CD4-positive, alpha-beta T cell (primary cell): ENCODE measurements around the gene SYNPO. TPM values are rescaled to one million over a fixed set of nuclear protein-coding genes. Genes with fewer than 3 reads are reported as not detected.

Experiments used
- ATAC-seq: fragments of 200-7000 bp; cut with Tn5 transposase; one replicate; pipeline ENCODE4 v1.10.0; 2022; ENCODE audit warnings: mild to moderate bottlenecking; ENCODE audit not compliant: poor library complexity
- CTCF ChIA-PET: fragments of 350-600 bp; sonication (Branson Sonifier 250); formaldehyde crosslinking; loops from one replicate; lab custom pipeline; 2021; ENCODE audit warnings: antibody characterized with exemption, inconsistent platforms; lab: Charles Lee
- POLR2A ChIA-PET: fragments of 350-600 bp; sonication (Branson Sonifier 250); formaldehyde crosslinking; loops from one replicate; lab custom pipeline; 2021; ENCODE audit warnings: antibody characterized with exemption, inconsistent platforms; lab: Charles Lee
- DNase-seq, 14 experiments: peaks; one replicate each; pipeline ENCODE4 v3.0.0-alpha.2; 2013 to 2020; ENCODE audit warnings: mixed read lengths in 2 of 14
- H3K27ac ChIP-seq, 2 donors: one replicate each; pipeline versions ENCODE4 v1.5.1 to v1.7.0; 2013; ENCODE audit warnings: low read length in 2 of 2, low read depth in 1 of 2, mild to moderate bottlenecking in 1 of 2
- H3K27me3 ChIP-seq, 2 experiments: 1 replicate in 1 of 2; 2 replicates in 1 of 2; pipeline versions ENCODE4 v1.6.1 to v1.7.0; 2013; ENCODE audit warnings: low read length in 2 of 2, control low read depth in 1 of 2, mild to moderate bottlenecking in 1 of 2, moderate library complexity in 1 of 2; ENCODE audit not compliant: insufficient read depth in 2 of 2, control insufficient read depth in 1 of 2
- H3K36me3 ChIP-seq: one replicate; pipeline ENCODE4 v1.6.1; 2013; ENCODE audit warnings: low read length, control low read depth; ENCODE audit not compliant: insufficient read depth
- H3K4me1 ChIP-seq: one replicate; pipeline ENCODE4 v1.6.1; 2013; ENCODE audit warnings: low read length, control low read depth; ENCODE audit not compliant: insufficient read depth
- H3K4me3 ChIP-seq: one replicate; pipeline ENCODE4 v1.5.1; 2013; ENCODE audit warnings: mild to moderate bottlenecking, low read length, moderate library complexity
- H3K9me3 ChIP-seq, 2 experiments: 1 replicate in 1 of 2; 2 replicates in 1 of 2; pipeline versions ENCODE4 v1.6.1 to v1.7.0; 2013; ENCODE audit warnings: low read length in 2 of 2, mild to moderate bottlenecking in 2 of 2, control low read depth in 1 of 2, moderate library complexity in 1 of 2; ENCODE audit not compliant: control insufficient read depth in 1 of 2, insufficient read depth in 1 of 2
- H3K27ac Mint-ChIP-seq: one replicate; pipeline ENCODE4 v1.8.0; 2020; ENCODE audit warnings: mixed read lengths
- H3K27me3 Mint-ChIP-seq: one replicate; pipeline ENCODE4 v1.8.0; 2021; ENCODE audit warnings: mixed read lengths
- H3K36me3 Mint-ChIP-seq: one replicate; pipeline ENCODE4 v1.8.0; 2021; ENCODE audit warnings: low read depth, mixed read lengths
- H3K4me1 Mint-ChIP-seq: one replicate; pipeline ENCODE4 v1.8.0; 2021; ENCODE audit warnings: low read depth, mixed read lengths
- H3K4me3 Mint-ChIP-seq: one replicate; pipeline ENCODE4 v1.8.0; 2020; ENCODE audit warnings: mild to moderate bottlenecking, mixed read lengths
- H3K9me3 Mint-ChIP-seq: one replicate; pipeline ENCODE4 v1.8.0; 2020; ENCODE audit warnings: mixed read lengths
- intact Hi-C, 2 experiments: fragments of 100-400 bp; cut with DNase I in 1 of 2; cut with micrococcal nuclease in 1 of 2; formaldehyde crosslinking; loops; one replicate each; pipeline versions ENCODE4 v1.15.1 to v1.9.0; 2023 to 2025; cut with DNase I, micrococcal nuclease
- total RNA-seq, 174 experiments: library from RNA in 2 of 174; stranded (reverse) in 2 of 174; gene quantifications; one replicate each; pipeline ENCODE4 v1.2.3 and lab custom pipeline; 2021 to 2026
- TF ChIP-seq, protein P1 (sequence below): fragments of 200-600 bp; IDR thresholded peaks from one replicate; pipeline ENCODE4 v1.8.0; 2022; ENCODE audit warnings: antibody characterized with exemption, mild to moderate bottlenecking

Gene SYNPO
- total RNA-seq, 2 experiments from 2014 or later = 0.06 to 0.14 TPM

DNA sequence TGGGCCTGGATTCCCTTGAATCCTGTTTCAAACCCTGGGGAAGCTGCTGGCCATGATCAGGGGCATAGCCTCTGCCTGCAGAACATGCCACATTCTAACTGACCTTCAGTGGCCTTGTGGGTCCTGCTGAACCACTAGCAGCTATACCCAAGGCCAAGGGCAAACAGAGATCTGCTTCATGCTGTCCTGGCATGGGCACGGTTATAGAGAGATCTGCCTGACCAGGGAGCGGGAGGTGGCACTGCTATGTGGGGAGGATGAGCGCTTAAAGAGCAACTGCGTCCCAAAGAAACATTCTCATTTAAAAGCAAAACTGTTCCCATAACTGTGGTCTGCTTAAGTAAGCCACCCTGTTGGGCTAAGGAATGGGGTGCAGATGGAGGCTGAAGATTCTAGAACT is 36.5 kb upstream of the SYNPO start:
- H3K36me3 Mint-ChIP-seq = no peaks in the 10 kb centered on the region
- no peak overlapping the region for H3K4me3 ChIP-seq
- no peaks in the 10 kb centered on the region for H3K9me3 ChIP-seq
- TF ChIP-seq, protein P1, sequence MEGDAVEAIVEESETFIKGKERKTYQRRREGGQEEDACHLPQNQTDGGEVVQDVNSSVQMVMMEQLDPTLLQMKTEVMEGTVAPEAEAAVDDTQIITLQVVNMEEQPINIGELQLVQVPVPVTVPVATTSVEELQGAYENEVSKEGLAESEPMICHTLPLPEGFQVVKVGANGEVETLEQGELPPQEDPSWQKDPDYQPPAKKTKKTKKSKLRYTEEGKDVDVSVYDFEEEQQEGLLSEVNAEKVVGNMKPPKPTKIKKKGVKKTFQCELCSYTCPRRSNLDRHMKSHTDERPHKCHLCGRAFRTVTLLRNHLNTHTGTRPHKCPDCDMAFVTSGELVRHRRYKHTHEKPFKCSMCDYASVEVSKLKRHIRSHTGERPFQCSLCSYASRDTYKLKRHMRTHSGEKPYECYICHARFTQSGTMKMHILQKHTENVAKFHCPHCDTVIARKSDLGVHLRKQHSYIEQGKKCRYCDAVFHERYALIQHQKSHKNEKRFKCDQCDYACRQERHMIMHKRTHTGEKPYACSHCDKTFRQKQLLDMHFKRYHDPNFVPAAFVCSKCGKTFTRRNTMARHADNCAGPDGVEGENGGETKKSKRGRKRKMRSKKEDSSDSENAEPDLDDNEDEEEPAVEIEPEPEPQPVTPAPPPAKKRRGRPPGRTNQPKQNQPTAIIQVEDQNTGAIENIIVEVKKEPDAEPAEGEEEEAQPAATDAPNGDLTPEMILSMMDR = no peak
- peaks cover 4% of the 10 kb centered on the region for H3K27me3 Mint-ChIP-seq
- no peak overlapping the region for H3K27ac ChIP-seq
- H3K4me1 ChIP-seq = no peaks in the 10 kb centered on the region
- no peak for DNase-seq
- H3K4me1 Mint-ChIP-seq = no peaks in the 10 kb centered on the region
- H3K9me3 Mint-ChIP-seq = no peaks in the 10 kb centered on the region
- intact Hi-C loops = no loop called here
- ChIA-PET CTCF (no interaction called here), POLR2A (no interaction called here)
- H3K36me3 ChIP-seq = no peaks in the 10 kb centered on the region
- no peak overlapping the region for H3K27ac Mint-ChIP-seq
- no peaks in the 10 kb centered on the region for H3K27me3 ChIP-seq
- H3K4me3 Mint-ChIP-seq = no peak overlapping the region
- no peak for ATAC-seq

DNA sequence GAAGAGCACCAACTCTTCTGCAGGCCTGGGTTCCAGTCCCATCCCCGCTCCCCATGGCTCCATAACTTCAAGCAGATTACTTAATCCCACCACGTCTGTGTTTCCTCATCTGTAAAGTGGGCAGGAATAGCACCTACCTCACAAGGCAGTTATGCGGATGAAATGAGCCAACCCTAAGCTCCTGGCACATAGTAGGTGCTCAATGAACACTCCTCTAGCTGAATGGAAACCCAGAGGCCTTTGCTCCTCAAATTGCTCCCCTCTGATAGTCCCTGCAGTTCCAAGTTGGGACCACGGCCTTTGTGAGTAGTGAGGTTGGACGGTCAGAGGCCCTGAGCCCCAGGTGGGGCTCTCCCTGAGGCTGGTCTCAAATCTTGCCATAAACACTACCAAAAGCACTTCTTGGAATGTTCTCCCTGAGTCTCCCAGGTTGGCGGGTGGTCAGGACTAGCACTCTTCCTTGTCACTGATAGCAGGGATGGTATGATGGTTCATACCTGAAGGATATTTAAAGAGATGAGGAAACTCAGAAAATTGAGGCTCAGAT is 35.5 kb upstream of the SYNPO start:
- Histone ChIP-seq H3K4me1 (no peaks in the 10 kb centered on the region), H3K27ac (no peak overlapping the region), H3K36me3 (no peaks in the 10 kb centered on the region), H3K9me3 (no peaks in the 10 kb centered on the region), H3K27me3 (no peaks in the 10 kb centered on the region), H3K4me3 (no peak overlapping the region)
- intact Hi-C loops = no loop called here
- ChIA-PET CTCF (no interaction called here), POLR2A (no interaction called here)
- H3K27me3 Mint-ChIP-seq = peaks cover 4% of the 10 kb centered on the region
- no peak overlapping the region for H3K4me3 Mint-ChIP-seq
- ATAC-seq = no peak
- H3K36me3 Mint-ChIP-seq = no peaks in the 10 kb centered on the region
- H3K27ac Mint-ChIP-seq = no peak overlapping the region
- H3K4me1 Mint-ChIP-seq = no peaks in the 10 kb centered on the region
- no peak for DNase-seq
- TF ChIP-seq, protein P1 = no peak
- H3K9me3 Mint-ChIP-seq = no peaks in the 10 kb centered on the region

DNA sequence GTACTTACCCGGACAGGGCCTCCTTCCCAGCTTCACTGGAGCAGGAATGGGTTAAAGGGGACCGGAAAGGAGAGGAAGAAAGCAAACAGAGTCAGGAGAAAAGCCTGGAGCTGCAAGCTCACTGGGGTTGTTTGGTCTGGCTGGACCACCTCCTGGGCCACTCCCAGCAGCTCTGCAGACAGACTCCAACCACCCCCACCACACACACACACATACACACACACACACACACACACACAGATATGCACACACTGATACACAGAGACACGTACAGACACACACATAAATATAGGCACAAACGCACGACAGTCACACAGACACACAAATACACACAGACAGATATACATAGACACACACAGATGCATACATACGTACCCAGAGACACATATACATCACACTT is 34.9 kb upstream of the SYNPO start:
- Mint-ChIP-seq H3K27ac (no peak overlapping the region), H3K27me3 (peaks cover 4% of the 10 kb centered on the region), H3K36me3 (no peaks in the 10 kb centered on the region), H3K9me3 (no peaks in the 10 kb centered on the region), H3K4me3 (no peak overlapping the region), H3K4me1 (no peaks in the 10 kb centered on the region)
- intact Hi-C loops = no loop called here
- ChIA-PET CTCF (no interaction called here), POLR2A (no interaction called here)
- DNase-seq (no peak), ATAC-seq (no peak)
- no peaks in the 10 kb centered on the region for H3K9me3 ChIP-seq
- H3K4me3 ChIP-seq = no peak overlapping the region
- no peaks in the 10 kb centered on the region for H3K36me3 ChIP-seq
- no peak overlapping the region for H3K27ac ChIP-seq
- TF ChIP-seq, protein P1 = no peak
- H3K27me3 ChIP-seq = no peaks in the 10 kb centered on the region
- H3K4me1 ChIP-seq = no peaks in the 10 kb centered on the region
